Ishikawa (cell line): ENCODE results near the gene BASP1.

ENCODE experiments used
- CEBPB ChIP-seq: IDR thresholded peaks from 2 replicates; pipeline ENCODE4 v1.6.1; 2012
- CREB1 ChIP-seq: IDR thresholded peaks from 2 replicates; pipeline ENCODE4 v1.6.1; 2012; ENCODE audit warnings: low read depth
- EGR1 ChIP-seq: IDR thresholded peaks from 2 replicates; pipeline ENCODE4 v1.6.1; 2012
- EP300 ChIP-seq: IDR thresholded peaks from 2 replicates; pipeline ENCODE4 v1.6.1; 2012; ENCODE audit warnings: borderline replicate concordance
- FOXM1 ChIP-seq: IDR thresholded peaks from 2 replicates; pipeline ENCODE4 v1.6.1; 2012; ENCODE audit warnings: low read depth, borderline replicate concordance
- NFIC ChIP-seq: IDR thresholded peaks from 2 replicates; pipeline ENCODE4 v1.6.1; 2012
- RAD21 ChIP-seq: IDR thresholded peaks from 2 replicates; pipeline ENCODE4 v1.6.1; 2012; ENCODE audit warnings: low read depth
- TAF1 ChIP-seq: IDR thresholded peaks from 2 replicates; pipeline ENCODE4 v1.6.1; 2012; ENCODE audit warnings: low read depth, mild to moderate bottlenecking
- TCF12 ChIP-seq: IDR thresholded peaks from 2 replicates; pipeline ENCODE4 v1.6.1; 2012; ENCODE audit warnings: low read depth
- TEAD4 ChIP-seq: IDR thresholded peaks from 2 replicates; pipeline ENCODE4 v1.6.1; 2012
- YY1 ChIP-seq: IDR thresholded peaks from 2 replicates; pipeline ENCODE4 v1.6.1; 2012; ENCODE audit warnings: low read depth
- ZBTB7A ChIP-seq: IDR thresholded peaks from 2 replicates; pipeline ENCODE4 v1.6.1; 2012; ENCODE audit warnings: low read depth
- TF ChIP-seq, protein P1 (sequence below): IDR thresholded peaks from 2 replicates; pipeline ENCODE4 v1.6.1; 2012
- TF ChIP-seq, protein P2 (sequence below): IDR thresholded peaks from 2 replicates; pipeline ENCODE4 v1.6.1; 2012; ENCODE audit warnings: low read depth, mild to moderate bottlenecking
- TF ChIP-seq, protein P3 (sequence below): IDR thresholded peaks from 2 replicates; pipeline ENCODE4 v1.6.1; 2012

Gene BASP1

DNA sequence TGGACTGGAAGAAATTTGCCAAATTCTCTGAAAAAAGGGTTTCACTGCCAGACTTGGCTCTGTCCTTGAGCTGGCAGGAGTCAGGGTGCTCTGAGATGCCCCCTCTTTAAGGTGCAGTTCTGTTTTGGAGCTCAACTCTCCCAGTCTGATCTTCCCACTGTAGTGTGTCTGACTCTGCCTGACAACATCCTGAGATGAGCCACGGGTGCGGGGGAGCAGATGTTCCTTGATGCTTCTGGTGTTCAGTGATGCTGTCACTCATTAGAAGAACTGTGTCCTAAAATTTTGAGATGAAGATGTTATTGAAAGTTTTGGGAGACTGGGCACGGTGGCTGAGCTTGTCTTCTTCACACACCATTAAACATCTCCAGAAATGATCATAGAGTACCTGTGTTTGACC, 78.2 kb downstream of the BASP1 start:
- TF ChIP-seq EGR1 (no peak), RAD21 (no peak), YY1 (no peak), NFIC (no peak), FOXM1 (no peak), CREB1 (no peak), TAF1 (no peak), TEAD4 (no peak), CEBPB (no peak), EP300 (no peak), ZBTB7A (no peak), TCF12 (no peak)
- TF ChIP-seq, protein P1, sequence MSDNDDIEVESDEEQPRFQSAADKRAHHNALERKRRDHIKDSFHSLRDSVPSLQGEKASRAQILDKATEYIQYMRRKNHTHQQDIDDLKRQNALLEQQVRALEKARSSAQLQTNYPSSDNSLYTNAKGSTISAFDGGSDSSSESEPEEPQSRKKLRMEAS = no peak
- TF ChIP-seq, protein P2, sequence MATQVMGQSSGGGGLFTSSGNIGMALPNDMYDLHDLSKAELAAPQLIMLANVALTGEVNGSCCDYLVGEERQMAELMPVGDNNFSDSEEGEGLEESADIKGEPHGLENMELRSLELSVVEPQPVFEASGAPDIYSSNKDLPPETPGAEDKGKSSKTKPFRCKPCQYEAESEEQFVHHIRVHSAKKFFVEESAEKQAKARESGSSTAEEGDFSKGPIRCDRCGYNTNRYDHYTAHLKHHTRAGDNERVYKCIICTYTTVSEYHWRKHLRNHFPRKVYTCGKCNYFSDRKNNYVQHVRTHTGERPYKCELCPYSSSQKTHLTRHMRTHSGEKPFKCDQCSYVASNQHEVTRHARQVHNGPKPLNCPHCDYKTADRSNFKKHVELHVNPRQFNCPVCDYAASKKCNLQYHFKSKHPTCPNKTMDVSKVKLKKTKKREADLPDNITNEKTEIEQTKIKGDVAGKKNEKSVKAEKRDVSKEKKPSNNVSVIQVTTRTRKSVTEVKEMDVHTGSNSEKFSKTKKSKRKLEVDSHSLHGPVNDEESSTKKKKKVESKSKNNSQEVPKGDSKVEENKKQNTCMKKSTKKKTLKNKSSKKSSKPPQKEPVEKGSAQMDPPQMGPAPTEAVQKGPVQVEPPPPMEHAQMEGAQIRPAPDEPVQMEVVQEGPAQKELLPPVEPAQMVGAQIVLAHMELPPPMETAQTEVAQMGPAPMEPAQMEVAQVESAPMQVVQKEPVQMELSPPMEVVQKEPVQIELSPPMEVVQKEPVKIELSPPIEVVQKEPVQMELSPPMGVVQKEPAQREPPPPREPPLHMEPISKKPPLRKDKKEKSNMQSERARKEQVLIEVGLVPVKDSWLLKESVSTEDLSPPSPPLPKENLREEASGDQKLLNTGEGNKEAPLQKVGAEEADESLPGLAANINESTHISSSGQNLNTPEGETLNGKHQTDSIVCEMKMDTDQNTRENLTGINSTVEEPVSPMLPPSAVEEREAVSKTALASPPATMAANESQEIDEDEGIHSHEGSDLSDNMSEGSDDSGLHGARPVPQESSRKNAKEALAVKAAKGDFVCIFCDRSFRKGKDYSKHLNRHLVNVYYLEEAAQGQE = no peak
- TF ChIP-seq, protein P3, sequence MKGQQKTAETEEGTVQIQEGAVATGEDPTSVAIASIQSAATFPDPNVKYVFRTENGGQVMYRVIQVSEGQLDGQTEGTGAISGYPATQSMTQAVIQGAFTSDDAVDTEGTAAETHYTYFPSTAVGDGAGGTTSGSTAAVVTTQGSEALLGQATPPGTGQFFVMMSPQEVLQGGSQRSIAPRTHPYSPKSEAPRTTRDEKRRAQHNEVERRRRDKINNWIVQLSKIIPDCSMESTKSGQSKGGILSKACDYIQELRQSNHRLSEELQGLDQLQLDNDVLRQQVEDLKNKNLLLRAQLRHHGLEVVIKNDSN = no peak

DNA sequence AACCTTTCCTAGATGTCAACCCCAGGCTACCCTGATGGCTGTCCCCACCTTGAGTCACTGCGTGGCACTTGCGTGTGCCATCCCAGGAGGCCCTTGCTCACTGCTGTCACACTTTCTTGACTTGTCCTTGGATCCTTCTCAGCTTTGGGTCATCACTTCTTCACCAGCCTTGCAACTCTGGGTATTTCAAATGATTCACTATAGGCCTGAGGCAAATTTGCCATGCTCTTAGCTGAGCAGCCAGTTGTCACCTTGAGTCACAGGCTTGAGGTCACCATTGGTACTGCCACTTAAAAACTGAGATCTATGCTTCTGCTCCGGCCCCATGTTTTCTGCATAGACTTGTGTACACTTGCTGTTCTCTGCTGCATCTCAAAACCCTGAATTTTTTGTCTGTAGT, 84.7 kb downstream of the BASP1 start:
- TF ChIP-seq TCF12 (no peak), TAF1 (no peak), YY1 (no peak), RAD21 (no peak), TEAD4 (no peak), CEBPB (no peak), ZBTB7A (no peak), FOXM1 (no peak), NFIC (no peak)

DNA sequence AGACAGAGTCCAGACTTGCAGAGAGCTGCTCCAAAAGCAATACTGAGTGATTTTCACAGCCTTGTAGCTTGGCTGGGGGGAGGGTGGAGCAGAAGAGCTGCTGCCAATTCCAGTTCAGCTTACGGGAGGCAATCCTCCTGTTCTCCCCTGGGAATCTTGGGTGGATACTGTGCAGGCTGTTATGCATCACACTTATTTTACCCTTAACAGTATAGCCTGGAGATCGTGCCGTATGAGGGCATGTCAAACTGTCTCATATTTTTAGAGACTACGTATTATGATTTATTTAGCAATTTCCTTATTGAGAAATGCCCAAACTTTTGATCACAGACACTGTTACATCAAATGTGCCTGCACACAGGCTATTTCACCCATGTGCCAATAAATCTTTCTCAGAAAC, 85.2 kb downstream of the BASP1 start:
- no peak for TF ChIP-seq NFIC

DNA sequence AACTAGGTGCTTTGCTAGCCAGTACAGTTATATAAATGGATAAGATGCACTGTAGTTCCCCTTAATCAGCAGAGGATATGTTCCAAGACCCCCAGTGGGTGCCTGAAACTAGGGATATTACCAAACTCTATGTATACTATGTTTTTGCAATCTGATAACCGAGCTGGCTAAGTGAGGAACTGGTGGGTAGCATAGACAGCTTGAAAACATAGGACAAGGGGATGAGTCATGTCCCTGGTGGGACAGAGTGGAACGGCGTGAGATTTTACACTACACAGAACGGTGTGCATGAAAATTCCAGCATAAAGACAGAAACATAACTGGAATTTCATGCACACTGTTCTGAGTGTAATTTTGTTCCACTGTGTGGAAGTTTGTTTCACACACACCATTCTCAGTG, 86.9 kb downstream of the BASP1 start:
- TF ChIP-seq TEAD4 (no peak), CEBPB (no peak), EGR1 (no peak), TCF12 (no peak), EP300 (no peak), RAD21 (no peak), NFIC (no peak), ZBTB7A (no peak), TAF1 (no peak), CREB1 (no peak)
- TF ChIP-seq, protein P3 = no peak
- TF ChIP-seq, protein P1 = no peak
- TF ChIP-seq, protein P2 = no peak

DNA sequence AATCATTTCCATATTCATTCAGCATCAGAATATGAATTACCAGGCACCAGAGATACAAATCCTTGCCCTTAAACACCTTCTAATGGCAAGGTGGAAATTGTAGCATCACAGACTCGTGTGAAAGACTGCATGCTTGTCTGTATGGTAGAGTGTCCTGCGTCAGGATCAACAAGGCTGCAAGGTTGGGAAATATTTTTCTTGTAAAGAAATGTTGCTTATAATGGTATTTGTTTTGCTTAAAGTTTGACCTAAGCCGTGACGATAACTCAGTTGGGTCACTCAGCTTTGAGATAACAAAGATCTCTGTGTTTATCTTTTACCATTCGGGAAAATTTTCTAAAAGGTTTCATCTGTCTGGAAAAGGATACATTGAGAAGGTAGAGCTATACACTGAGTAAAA, 87.6 kb downstream of the BASP1 start:
- no peak for TF ChIP-seq RAD21
- no peak for TF ChIP-seq CEBPB
- no peak for TF ChIP-seq TCF12
- TF ChIP-seq EGR1 = no peak
- no peak for TF ChIP-seq TAF1
- TF ChIP-seq, protein P1 = no peak
- no peak for TF ChIP-seq EP300
- TF ChIP-seq CREB1 = no peak
- TF ChIP-seq ZBTB7A = no peak
- TF ChIP-seq TEAD4 = no peak
- TF ChIP-seq, protein P2 = no peak
- no peak for TF ChIP-seq YY1
- TF ChIP-seq FOXM1 = no peak
- TF ChIP-seq, protein P3 = no peak
- TF ChIP-seq NFIC = no peak
